ENCODE measurements around the gene EIF3M.

- TF ChIP-seq EP300 (IDR thresholded peaks at IDR 0.05) (no peak), CTCF (IDR thresholded peaks at IDR 0.05) (no peak)
Measured at GRCh38 chr11:32584921-32585320, 1.3 kb downstream of the EIF3M start.
